Adrenal gland (tissue), 12 donors: ENCODE measurements around the gene SAFB. TPM values are rescaled to one million over a fixed set of nuclear protein-coding genes. Genes with fewer than 3 reads are reported as not detected.

Source experiments
- DNase-seq, 7 donors: peaks; one replicate each; pipeline ENCODE4 v3.0.0-alpha.2; 2019 to 2020
- H3K27ac ChIP-seq, 5 donors: fragments of 200-600 bp; sonication (generic) in 4 of 5; 1 replicate in 3 of 5; 2 replicates in 2 of 5; pipeline versions ENCODE4 v1.5.1 to v1.8.0; 2016 to 2020; ENCODE audit warnings: mild to moderate bottlenecking in 1 of 5
- H3K27me3 ChIP-seq: fragments of 200-600 bp; 2 replicates; pipeline ENCODE4 v1.8.0; 2021
- H3K36me3 ChIP-seq, 2 donors: fragments of 200-600 bp; replicated peaks in 1 of 2; 1 replicate in 1 of 2; 2 replicates in 1 of 2; pipeline versions ENCODE4 v1.5.1 to v1.8.0; 2018 to 2022
- H3K4me1 ChIP-seq, 2 donors: fragments of 200-600 bp; replicated peaks in 1 of 2; 1 replicate in 1 of 2; 2 replicates in 1 of 2; pipeline versions ENCODE4 v1.5.1 to v1.8.0; 2018 to 2021
- H3K4me3 ChIP-seq, 4 donors: fragments of 200-600 bp; sonication (generic) in 3 of 4; one replicate each; pipeline ENCODE4 v1.5.1; 2016 to 2018
- H3K9me3 ChIP-seq, 3 donors: fragments of 200-600 bp; sonication (generic) in 1 of 3; replicated peaks in 1 of 3; 1 replicate in 2 of 3; 2 replicates in 1 of 3; pipeline versions ENCODE4 v1.5.1 to v1.8.0; 2016 to 2021
- POLR2A ChIP-seq, 2 donors: fragments of 450-650 bp; IDR thresholded peaks; one replicate each; pipeline ENCODE4 v1.6.1; 2017; ENCODE audit warnings: antibody characterized with exemption in 2 of 2, mild to moderate bottlenecking in 2 of 2, moderate library complexity in 1 of 2
- WGBS, 4 donors: extraction: QIAGEN DNeasy Blood & Tissue Kit in 2 of 4; methylation state at CpG; one replicate each; pipeline versions ENCODE4 v1.1.5 to v1.1.7; 2013 to 2017; 5-methylcytosine and 5-hydroxymethylcytosine counted together
- intact Hi-C, 2 donors: fragments of 100-400 bp; cut with DNase I; formaldehyde crosslinking; loops; one replicate each; pipeline versions ENCODE4 v1.14.1 to v1.15.0; 2022 to 2023
- polyA plus RNA-seq, 3 donors: library from polyadenylated mRNA; stranded (reverse); fragments of 200-250 nt in 2 of 3; fragments of 350-450 nt in 1 of 3; fragmentation: Illumina TruSeq in 1 of 3; extraction: RNeasy Lipid Tissue Mini Kit (QIAGEN cat#74804) in 1 of 3; gene quantifications; one replicate each; pipeline ENCODE4 v1.2.3, GENCODE V29; 2013 to 2014
- total RNA-seq, 9 donors: library from RNA; depleted of rRNA in 4 of 9; stranded (reverse); fragments of >200 nt in 4 of 9; fragments of 120-200 nt in 1 of 9; fragmentation: NEBNext Ultra II Directional in 1 of 9; extraction: Animal tissue kit (Norgen Biotek cat#: 25700) in 1 of 9; gene quantifications; one replicate each; pipeline versions ENCODE4 v1.1.0 to v1.2.4, GENCODE V29; 2013 to 2023
- TF ChIP-seq, protein P1 (sequence below), 6 experiments: fragments of 450-650 bp in 4 of 6; fragments of 200-600 bp in 2 of 6; sonication (generic) in 1 of 6; IDR thresholded peaks; 1 replicate in 5 of 6; 2 replicates in 1 of 6; pipeline versions ENCODE4 v1.5.1 to v1.8.0; 2016 to 2021; ENCODE audit warnings: antibody characterized with exemption in 6 of 6, mild to moderate bottlenecking in 2 of 6, moderate library complexity in 1 of 6
- donor health status: healthy with polysubstance abuse.
- donor health status: Bipolar disorder and iron deficiency.
- donor health status: DM: yes; HTN: yes; CAD: no.
- donor health status: DM: no; HTN: no; CAD: no.
- donor health status: DM: no; HTN: no; CAD: no.
- donor health status: DM: yes; HTN: yes; CAD: no.

SAFB gene
- total and polyA plus RNA-seq, 12 donors, result 38.4 to 125 (median 55.5) TPM

DNA sequence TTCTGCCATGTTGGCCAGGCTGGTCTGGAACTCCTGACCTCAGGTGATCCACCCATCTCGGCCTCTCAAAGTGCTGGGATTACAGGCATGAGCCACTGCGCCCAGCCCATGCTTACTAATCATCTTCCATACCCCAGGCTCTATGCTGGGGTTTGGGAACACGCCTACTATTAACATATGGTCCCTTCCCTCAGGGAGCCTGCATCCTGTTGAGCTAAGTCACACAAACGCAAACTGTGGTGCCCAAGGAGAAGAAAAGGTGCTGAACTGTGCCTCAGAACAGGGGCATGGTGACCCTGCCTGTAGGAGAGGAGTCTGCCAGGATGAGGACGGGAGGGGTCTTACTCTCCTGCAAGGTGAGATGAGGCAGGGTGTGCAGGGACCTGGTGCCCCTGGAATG, 51.8 kb downstream of the SAFB start:
- H3K4me3 ChIP-seq, result no peak overlapping the region
- WGBS, 4 donors, result 76 to 93% (median 85%) methylated on average over 4 to 5 of the region's 5 CpGs
- intact Hi-C loops, result loop anchor here (5.0 kb wide), 2 partner anchors 47 to 587 kb away; no protein-coding TSS in a partner anchor
- DNase-seq, result no peak
- H3K4me1 ChIP-seq, result peaks cover 6 to 8% of the 10 kb centered on the region in 2 donors
- peaks cover 0 to 4% of the 10 kb centered on the region in 2 donors for H3K36me3 ChIP-seq
- no peaks in the 10 kb centered on the region for H3K27me3 ChIP-seq
- no peaks in the 10 kb centered on the region for H3K9me3 ChIP-seq
- H3K27ac ChIP-seq, result no peak overlapping the region
- TF ChIP-seq POLR2A (IDR thresholded peaks at IDR 0.05), result no peak
- TF ChIP-seq, protein P1, sequence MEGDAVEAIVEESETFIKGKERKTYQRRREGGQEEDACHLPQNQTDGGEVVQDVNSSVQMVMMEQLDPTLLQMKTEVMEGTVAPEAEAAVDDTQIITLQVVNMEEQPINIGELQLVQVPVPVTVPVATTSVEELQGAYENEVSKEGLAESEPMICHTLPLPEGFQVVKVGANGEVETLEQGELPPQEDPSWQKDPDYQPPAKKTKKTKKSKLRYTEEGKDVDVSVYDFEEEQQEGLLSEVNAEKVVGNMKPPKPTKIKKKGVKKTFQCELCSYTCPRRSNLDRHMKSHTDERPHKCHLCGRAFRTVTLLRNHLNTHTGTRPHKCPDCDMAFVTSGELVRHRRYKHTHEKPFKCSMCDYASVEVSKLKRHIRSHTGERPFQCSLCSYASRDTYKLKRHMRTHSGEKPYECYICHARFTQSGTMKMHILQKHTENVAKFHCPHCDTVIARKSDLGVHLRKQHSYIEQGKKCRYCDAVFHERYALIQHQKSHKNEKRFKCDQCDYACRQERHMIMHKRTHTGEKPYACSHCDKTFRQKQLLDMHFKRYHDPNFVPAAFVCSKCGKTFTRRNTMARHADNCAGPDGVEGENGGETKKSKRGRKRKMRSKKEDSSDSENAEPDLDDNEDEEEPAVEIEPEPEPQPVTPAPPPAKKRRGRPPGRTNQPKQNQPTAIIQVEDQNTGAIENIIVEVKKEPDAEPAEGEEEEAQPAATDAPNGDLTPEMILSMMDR (IDR thresholded peaks at IDR 0.05), result no peak

DNA sequence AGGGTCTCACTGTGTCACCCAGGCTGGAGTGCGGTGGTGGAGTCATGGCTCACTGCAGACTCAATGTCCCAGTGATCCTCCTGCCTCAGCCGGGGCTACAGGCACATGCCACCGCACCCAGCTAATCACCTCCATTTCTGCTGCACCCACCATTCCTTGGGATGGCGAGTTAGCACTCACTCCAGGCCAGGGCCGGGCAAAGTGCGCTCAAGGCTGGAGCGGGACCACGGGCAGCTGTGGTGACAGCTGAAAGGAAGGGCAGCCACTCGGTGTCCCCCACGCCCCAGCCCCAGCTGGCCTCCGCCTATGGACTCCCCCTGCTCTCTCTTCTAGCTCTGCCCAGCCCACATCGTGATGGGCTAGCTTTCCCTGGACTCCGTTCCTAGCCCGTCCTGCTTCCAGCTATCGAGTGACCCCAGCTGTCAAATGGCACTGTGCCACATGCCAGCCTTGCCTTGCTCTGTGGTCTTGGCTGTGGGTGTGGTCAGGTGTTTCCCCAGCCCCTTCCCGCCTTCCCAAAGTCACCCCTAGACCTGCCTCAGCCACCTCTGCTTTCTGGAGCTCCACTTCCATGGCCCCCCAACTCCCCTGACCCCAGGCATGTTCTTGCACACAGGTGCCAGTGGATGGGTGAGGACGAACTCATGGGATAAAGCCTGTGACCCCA, 53.4 kb downstream of the SAFB start:
- Histone ChIP-seq H3K4me1 (peaks cover 12 to 13% of the 10 kb centered on the region in 2 donors), H3K9me3 (no peaks in the 10 kb centered on the region), H3K27ac (no peak overlapping the region), H3K27me3 (no peaks in the 10 kb centered on the region), H3K4me3 (no peak overlapping the region), H3K36me3 (no peaks in the 10 kb centered on the region)
- WGBS, 4 donors, result 74 to 77% (median 76%) methylated on average over 6 to 17 of the region's 17 CpGs
- peak in 3 of 7 donors; percentile 18 to 30 (median 30) for DNase-seq
- intact Hi-C loops, result loop anchor here (5.0 kb wide), 2 partner anchors 49 to 589 kb away; no protein-coding TSS in a partner anchor
- no peak for TF ChIP-seq POLR2A (IDR thresholded peaks at IDR 0.05)
- TF ChIP-seq, protein P1 (IDR thresholded peaks at IDR 0.05), result no peak

DNA sequence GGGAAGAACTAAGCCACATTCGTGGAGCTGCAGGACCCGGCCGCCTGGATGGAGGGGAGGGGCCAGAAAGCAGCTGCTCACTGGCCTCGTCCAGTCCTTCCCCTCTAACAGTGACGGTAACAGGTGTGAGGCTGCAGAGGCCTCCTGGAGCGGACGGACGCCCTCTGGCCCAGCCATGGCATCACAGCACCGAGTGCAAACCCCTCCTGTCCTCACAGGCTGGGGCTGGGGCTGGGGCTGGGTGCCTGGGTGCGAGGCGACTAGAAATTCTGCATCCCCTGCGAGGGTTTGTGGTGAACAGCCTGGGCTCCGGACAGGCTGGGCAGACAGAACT, 53.9 kb downstream of the SAFB start:
- no peaks in the 10 kb centered on the region for H3K9me3 ChIP-seq
- peak in 1 of 7 donors; percentile 21 for DNase-seq
- intact Hi-C loops, result loop anchor here (5.0 kb wide), 2 partner anchors 49 to 589 kb away; no protein-coding TSS in a partner anchor
- TF ChIP-seq, protein P1 (IDR thresholded peaks at IDR 0.05), result no peak
- no peak for TF ChIP-seq POLR2A (IDR thresholded peaks at IDR 0.05)
- H3K4me3 ChIP-seq, result no peak overlapping the region
- no peaks in the 10 kb centered on the region for H3K36me3 ChIP-seq
- peaks cover 13% of the 10 kb centered on the region in 2 donors for H3K4me1 ChIP-seq
- no peak overlapping the region for H3K27ac ChIP-seq
- WGBS, 4 donors, result 68 to 75% (median 73%) methylated on average over 4 to 13 of the region's 13 CpGs; no CpG with 5 or more reads in 1 of the 4 donors
- H3K27me3 ChIP-seq, result no peaks in the 10 kb centered on the region

DNA sequence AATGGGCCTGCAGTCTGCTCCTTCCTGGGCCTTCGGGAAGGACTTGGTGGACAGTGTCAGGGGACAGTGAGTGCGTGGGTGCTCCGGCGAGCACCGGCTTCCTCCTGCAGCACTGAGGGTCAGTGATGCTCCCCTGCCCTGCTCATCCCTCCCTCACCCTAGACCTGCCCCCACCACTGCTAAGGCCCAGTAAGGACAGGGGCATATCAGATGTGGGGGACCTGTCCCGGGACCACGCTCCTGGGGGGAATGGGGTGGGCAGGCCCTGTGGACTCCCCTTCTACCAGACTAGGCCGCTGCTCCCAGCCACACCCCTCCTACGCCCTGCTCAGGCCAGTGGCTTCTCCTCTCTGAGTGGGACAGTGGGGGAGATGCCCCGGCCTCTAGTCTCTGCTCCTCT, 54.3 kb downstream of the SAFB start:
- Histone ChIP-seq H3K9me3 (no peaks in the 10 kb centered on the region), H3K4me3 (no peak overlapping the region), H3K27me3 (no peaks in the 10 kb centered on the region), H3K27ac (no peak overlapping the region), H3K36me3 (no peaks in the 10 kb centered on the region), H3K4me1 (peaks cover 13% of the 10 kb centered on the region in 2 donors)
- 89 to 95% (median 94%) methylated on average over 3 to 10 of the region's 10 CpGs for WGBS, 4 donors
- TF ChIP-seq POLR2A (IDR thresholded peaks at IDR 0.05), result no peak
- TF ChIP-seq, protein P1 (IDR thresholded peaks at IDR 0.05), result no peak
- DNase-seq, result peak in 3 of 7 donors; percentile 18 to 25 (median 21)
- intact Hi-C loops, result loop anchor here (5.0 kb wide), 2 partner anchors 50 to 590 kb away; no protein-coding TSS in a partner anchor
